Mesendoderm (in vitro differentiated cells): ENCODE measurements around the gene EHF.
"Not testable (repeated sequence)": the region's sequence is repeated elsewhere in the genome, so short reads cannot be mapped to it uniquely, and the experiment has no call there.

ENCODE experiments used
- DNase-seq: peaks from one replicate; pipeline ENCODE4 v3.0.0; 2013
- H2AK5ac ChIP-seq: 2 replicates; pipeline ENCODE4 v1.6.1; 2013; ENCODE audit warnings: low read length, inconsistent platforms
- H2BK120ac ChIP-seq: 2 replicates; pipeline ENCODE4 v1.6.1; 2013; ENCODE audit warnings: low read depth, mild to moderate bottlenecking, low read length, moderate library complexity, mixed read lengths
- H2BK15ac ChIP-seq: replicated peaks from 2 replicates; pipeline ENCODE4 v1.6.1; 2013; ENCODE audit warnings: low read depth, mild to moderate bottlenecking, moderate library complexity
- H2BK5ac ChIP-seq: 2 replicates; pipeline ENCODE4 v1.6.1; 2013; ENCODE audit warnings: low read length, inconsistent platforms
- H3K18ac ChIP-seq: 2 replicates; pipeline ENCODE4 v1.6.1; 2013; ENCODE audit warnings: mild to moderate bottlenecking, low read length, mixed read lengths
- H3K23ac ChIP-seq: one replicate; pipeline ENCODE4 v1.6.1; 2013; ENCODE audit warnings: low read length
- H3K27ac ChIP-seq: 2 replicates; pipeline ENCODE4 v1.5.1; 2013; ENCODE audit warnings: low read depth, mild to moderate bottlenecking, inconsistent platforms, low read length, moderate library complexity
- H3K27me3 ChIP-seq: 2 replicates; pipeline ENCODE4 v1.6.1; 2013; ENCODE audit warnings: low read length, control low read depth, mild to moderate bottlenecking, inconsistent platforms; ENCODE audit not compliant: insufficient read depth, poor library complexity
- H3K36me3 ChIP-seq: 2 replicates; pipeline ENCODE4 v1.6.1; 2013; ENCODE audit warnings: low read length, inconsistent platforms; ENCODE audit not compliant: control insufficient read depth, insufficient read depth
- H3K4ac ChIP-seq: one replicate; pipeline ENCODE4 v1.6.1; 2013; ENCODE audit warnings: low read depth, mild to moderate bottlenecking, low read length, moderate library complexity
- H3K4me1 ChIP-seq: 2 replicates; pipeline ENCODE4 v1.6.1; 2013; ENCODE audit warnings: low read depth, low read length, inconsistent platforms; ENCODE audit not compliant: control insufficient read depth
- H3K4me2 ChIP-seq: 2 replicates; pipeline ENCODE4 v1.6.1; 2013; ENCODE audit warnings: low read length
- H3K4me3 ChIP-seq: 2 replicates; pipeline ENCODE4 v1.5.1; 2013; ENCODE audit warnings: mild to moderate bottlenecking, low read length
- H3K56ac ChIP-seq: one replicate; pipeline ENCODE4 v1.6.1; 2013; ENCODE audit warnings: low read length
- H3K79me1 ChIP-seq: 2 replicates; pipeline ENCODE4 v1.6.1; 2013; ENCODE audit warnings: low read length, inconsistent platforms
- H3K79me2 ChIP-seq: 2 replicates; pipeline ENCODE4 v1.6.1; 2013; ENCODE audit warnings: mild to moderate bottlenecking, low read length; ENCODE audit not compliant: control insufficient read depth, insufficient read depth
- H3K9ac ChIP-seq: 2 replicates; pipeline ENCODE4 v1.6.1; 2013; ENCODE audit warnings: low read length, inconsistent platforms
- H4K5ac ChIP-seq: one replicate; pipeline ENCODE4 v1.6.1; 2013; ENCODE audit warnings: low read length
- H4K8ac ChIP-seq: one replicate; pipeline ENCODE4 v1.6.1; 2013; ENCODE audit warnings: low read depth, mild to moderate bottlenecking, control low read depth, low read length, moderate library complexity
- WGBS: extraction: QIAGEN DNeasy Blood & Tissue Kit; methylation state at CpG from one replicate; pipeline ENCODE4 v1.1.7; 2013; ENCODE audit warnings: low lambda C conversion rate, missing lambda C conversion rate; ENCODE audit not compliant: insufficient coverage; ENCODE audit errors: extremely low coverage; 5-methylcytosine and 5-hydroxymethylcytosine counted together

Gene EHF

DNA sequence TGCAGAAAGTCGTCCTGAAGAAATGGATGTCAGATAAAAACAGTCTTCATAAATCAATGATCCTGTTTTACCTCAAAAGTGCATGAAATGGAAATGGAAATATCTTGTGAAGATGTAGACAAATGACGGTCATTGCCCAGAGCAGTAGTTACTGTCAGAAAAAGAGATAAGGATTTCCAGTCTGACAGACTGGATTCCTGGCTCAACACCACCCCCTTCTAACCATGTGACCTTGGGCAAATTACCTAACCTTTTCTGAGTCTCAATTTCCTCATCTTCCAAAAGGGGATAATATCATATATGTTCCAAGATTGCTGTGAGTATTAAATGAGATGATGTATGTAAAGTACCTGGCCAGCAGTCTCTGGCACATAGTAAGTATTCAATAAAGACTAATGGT is 32.9 kb upstream of the EHF start:
- Histone ChIP-seq H2BK15ac (no peak overlapping the region), H2BK5ac (no peak overlapping the region), H3K27ac (no peak overlapping the region), H3K36me3 (no peaks in the 10 kb centered on the region), H3K79me1 (no peaks in the 10 kb centered on the region), H3K18ac (no peak overlapping the region), H4K5ac (no peak overlapping the region), H3K9ac (no peak overlapping the region), H3K79me2 (no peaks in the 10 kb centered on the region), H3K4me1 (no peaks in the 10 kb centered on the region), H3K4ac (no peak overlapping the region), H2BK120ac (no peak overlapping the region), H4K8ac (no peak overlapping the region), H3K4me2 (no peak overlapping the region), H2AK5ac (no peak overlapping the region), H3K56ac (no peak overlapping the region), H3K27me3 (no peaks in the 10 kb centered on the region), H3K4me3 (no peak overlapping the region), H3K23ac (no peak overlapping the region)
- WGBS = no CpG with 5 or more reads among the region's 2 CpGs
- no peak for DNase-seq

DNA sequence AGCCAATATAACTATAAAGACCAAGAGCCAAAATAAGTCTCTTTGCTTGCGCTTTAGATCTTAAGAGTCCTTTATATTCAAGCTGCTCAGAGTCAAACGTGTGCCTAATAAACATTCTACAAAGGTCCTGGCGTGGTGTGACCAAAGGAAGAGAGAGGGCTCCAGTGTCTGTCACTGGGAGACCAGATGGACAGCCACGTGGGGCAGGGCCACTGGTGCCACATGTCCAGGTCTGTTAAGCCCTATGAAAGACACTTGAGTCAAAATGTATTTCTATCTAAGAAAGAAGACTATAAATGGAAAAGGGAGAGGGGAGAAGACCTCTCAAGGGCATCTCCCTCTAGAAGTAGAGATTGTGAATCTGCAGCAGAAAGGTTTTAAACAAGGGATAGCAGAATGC is 32.2 kb upstream of the EHF start:
- no peak overlapping the region for H4K5ac ChIP-seq
- H2BK15ac ChIP-seq = no peak overlapping the region
- H2BK120ac ChIP-seq = no peak overlapping the region
- H3K27me3 ChIP-seq = no peaks in the 10 kb centered on the region
- H2BK5ac ChIP-seq = no peak overlapping the region
- no peak overlapping the region for H3K18ac ChIP-seq
- no peak for DNase-seq
- H3K79me1 ChIP-seq = no peaks in the 10 kb centered on the region
- no peak overlapping the region for H3K4ac ChIP-seq
- no peaks in the 10 kb centered on the region for H3K4me1 ChIP-seq
- H3K36me3 ChIP-seq = no peaks in the 10 kb centered on the region
- no peak overlapping the region for H3K27ac ChIP-seq
- no peaks in the 10 kb centered on the region for H3K79me2 ChIP-seq
- H3K4me2 ChIP-seq = no peak overlapping the region
- H3K9ac ChIP-seq = no peak overlapping the region
- no peak overlapping the region for H2AK5ac ChIP-seq
- no peak overlapping the region for H3K4me3 ChIP-seq
- no peak overlapping the region for H3K56ac ChIP-seq
- WGBS = no CpG with 5 or more reads among the region's 4 CpGs
- H3K23ac ChIP-seq = no peak overlapping the region
- no peak overlapping the region for H4K8ac ChIP-seq

DNA sequence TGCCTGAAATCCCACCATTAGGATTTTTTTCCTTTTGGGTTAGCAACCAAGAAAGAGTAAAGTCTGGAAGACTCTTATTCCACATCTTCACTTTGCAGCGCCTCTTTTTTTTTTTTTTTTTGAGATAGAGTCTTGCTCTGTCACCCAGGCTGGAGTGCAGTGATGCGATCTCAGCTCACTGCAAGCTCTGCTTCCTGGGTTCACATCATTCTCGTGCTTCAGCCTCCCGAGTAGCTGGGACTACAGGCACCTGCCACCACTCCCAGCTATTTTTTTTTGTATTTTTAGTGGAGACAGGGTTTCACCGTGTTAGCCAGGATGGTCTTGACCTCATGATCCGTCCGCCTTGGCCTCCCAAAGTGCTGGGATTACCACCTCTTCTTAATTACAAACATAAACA is 31.7 kb upstream of the EHF start:
- H3K4ac ChIP-seq, H3K4me2 ChIP-seq, H3K18ac ChIP-seq, H3K36me3 ChIP-seq, H3K79me1 ChIP-seq, H2AK5ac ChIP-seq, H3K27me3 ChIP-seq, H3K4me1 ChIP-seq, H3K56ac ChIP-seq, H3K27ac ChIP-seq, H2BK120ac ChIP-seq, H3K23ac ChIP-seq, DNase-seq, H3K4me3 ChIP-seq, H3K9ac ChIP-seq, H2BK5ac ChIP-seq, H3K79me2 ChIP-seq, H4K5ac ChIP-seq, H2BK15ac ChIP-seq, H4K8ac ChIP-seq: not testable (repeated sequence)
- no CpG with 5 or more reads among the region's 7 CpGs for WGBS

DNA sequence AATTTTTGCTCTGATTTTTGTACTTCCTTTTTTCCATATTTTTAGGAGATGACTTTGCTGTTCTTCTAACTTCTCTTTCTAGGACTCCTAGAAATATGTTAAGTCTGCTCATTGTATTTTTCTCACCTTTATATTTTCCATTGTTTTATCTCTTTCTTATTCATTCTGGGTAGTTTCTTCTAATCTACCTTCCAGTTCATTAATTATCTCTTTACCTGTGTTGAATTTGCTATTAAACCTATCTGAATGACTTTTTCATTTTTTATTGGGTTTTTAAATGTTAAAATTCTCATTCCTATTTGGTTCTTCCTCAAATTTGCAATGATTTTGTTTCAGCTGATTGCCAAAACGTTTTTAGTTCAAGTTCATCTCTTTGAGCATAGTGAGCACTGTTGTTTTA is 27.8 kb upstream of the EHF start:
- H3K4me3 ChIP-seq = no peak overlapping the region
- H3K23ac ChIP-seq = no peak overlapping the region
- no peak overlapping the region for H2BK120ac ChIP-seq
- no peak overlapping the region for H3K4me2 ChIP-seq
- no peak overlapping the region for H3K4ac ChIP-seq
- H2AK5ac ChIP-seq = no peak overlapping the region
- H4K5ac ChIP-seq = no peak overlapping the region
- H3K18ac ChIP-seq = no peak overlapping the region
- no peak overlapping the region for H4K8ac ChIP-seq
- no peaks in the 10 kb centered on the region for H3K79me2 ChIP-seq
- no peaks in the 10 kb centered on the region for H3K27me3 ChIP-seq
- H3K27ac ChIP-seq = no peak overlapping the region
- no peaks in the 10 kb centered on the region for H3K36me3 ChIP-seq
- no peak overlapping the region for H2BK5ac ChIP-seq
- H3K56ac ChIP-seq = no peak overlapping the region
- WGBS = no CpG with 5 or more reads among the region's 1 CpG
- no peaks in the 10 kb centered on the region for H3K79me1 ChIP-seq
- no peak overlapping the region for H3K9ac ChIP-seq
- no peak overlapping the region for H2BK15ac ChIP-seq
- no peaks in the 10 kb centered on the region for H3K4me1 ChIP-seq
- no peak for DNase-seq

GRCh38 chr11:34594603-34595002 is 26.3 kb upstream of the EHF start:
- Histone ChIP-seq H3K79me1 (no peaks in the 10 kb centered on the region), H3K18ac (no peak overlapping the region), H2AK5ac (no peak overlapping the region), H3K4me1 (no peaks in the 10 kb centered on the region), H3K27ac (no peak overlapping the region), H2BK120ac (no peak overlapping the region), H3K79me2 (no peaks in the 10 kb centered on the region), H3K36me3 (no peaks in the 10 kb centered on the region), H3K4me2 (no peak overlapping the region), H2BK15ac (no peak overlapping the region), H3K56ac (no peak overlapping the region), H3K4ac (no peak overlapping the region), H4K8ac (no peak overlapping the region), H2BK5ac (no peak overlapping the region), H3K23ac (no peak overlapping the region), H3K4me3 (no peak overlapping the region), H3K9ac (no peak overlapping the region), H3K27me3 (no peaks in the 10 kb centered on the region), H4K5ac (no peak overlapping the region)
- no CpG with 5 or more reads among the region's 3 CpGs for WGBS
- no peak for DNase-seq

- H3K4me2 ChIP-seq = no peak overlapping the region
- H3K27me3 ChIP-seq = no peaks in the 10 kb centered on the region
- no peaks in the 10 kb centered on the region for H3K79me2 ChIP-seq
- DNase-seq = no peak
- H3K56ac ChIP-seq = no peak overlapping the region
- H3K4me1 ChIP-seq = no peaks in the 10 kb centered on the region
- H3K4me3 ChIP-seq = no peak overlapping the region
- no peak overlapping the region for H2BK120ac ChIP-seq
- H2BK15ac ChIP-seq = no peak overlapping the region
- WGBS = no CpG with 5 or more reads among the region's 2 CpGs
- H3K4ac ChIP-seq = no peak overlapping the region
- no peak overlapping the region for H3K9ac ChIP-seq
- no peak overlapping the region for H2AK5ac ChIP-seq
- H3K23ac ChIP-seq = no peak overlapping the region
- no peak overlapping the region for H4K8ac ChIP-seq
- no peak overlapping the region for H2BK5ac ChIP-seq
- no peaks in the 10 kb centered on the region for H3K79me1 ChIP-seq
- no peaks in the 10 kb centered on the region for H3K36me3 ChIP-seq
- no peak overlapping the region for H3K27ac ChIP-seq
- no peak overlapping the region for H3K18ac ChIP-seq
- no peak overlapping the region for H4K5ac ChIP-seq
Observed at GRCh38 chr11:34595391-34595790, 25.5 kb upstream of the EHF start.
